Tibial nerve (tissue), 3 donors: Measurements from ENCODE around the gene RABEP2.

Experiments
- POLR2A ChIP-seq, 2 donors: fragments of 450-650 bp; IDR thresholded peaks; one replicate each; pipeline ENCODE4 v1.6.1; 2017; ENCODE audit warnings: antibody characterized with exemption in 2 of 2, mild to moderate bottlenecking in 2 of 2, moderate library complexity in 2 of 2
- TF ChIP-seq, protein P1 (sequence below), 5 experiments: fragments of 200-600 bp in 3 of 5; fragments of 450-650 bp in 2 of 5; sonication (generic) in 3 of 5; IDR thresholded peaks; one replicate each; pipeline ENCODE4 v1.5.1; 2016 to 2019; ENCODE audit warnings: antibody characterized with exemption in 5 of 5, mild to moderate bottlenecking in 3 of 5, moderate library complexity in 2 of 5

DNA sequence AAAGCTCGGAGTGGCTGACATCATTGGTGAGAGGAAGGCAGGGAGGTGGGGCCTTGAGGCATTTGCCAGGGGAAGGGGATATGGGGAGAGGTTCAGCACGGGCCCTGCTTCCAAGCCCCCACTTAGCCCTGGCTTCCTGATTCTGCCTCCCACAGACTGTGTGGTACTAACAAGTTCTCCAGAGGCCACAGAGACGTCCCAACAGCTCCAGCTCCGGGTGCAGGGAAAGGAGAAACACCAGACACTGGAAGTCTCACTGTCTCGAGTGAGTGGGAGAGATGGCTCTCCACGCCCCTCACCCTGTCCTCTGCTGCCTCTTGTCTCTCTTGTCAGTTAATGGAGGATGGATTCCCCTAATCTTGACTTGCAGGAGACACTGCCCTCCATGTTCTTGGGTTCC lies 33.8 kb upstream of the RABEP2 start:
- no peak for TF ChIP-seq POLR2A (IDR thresholded peaks at IDR 0.05)
- TF ChIP-seq, protein P1, sequence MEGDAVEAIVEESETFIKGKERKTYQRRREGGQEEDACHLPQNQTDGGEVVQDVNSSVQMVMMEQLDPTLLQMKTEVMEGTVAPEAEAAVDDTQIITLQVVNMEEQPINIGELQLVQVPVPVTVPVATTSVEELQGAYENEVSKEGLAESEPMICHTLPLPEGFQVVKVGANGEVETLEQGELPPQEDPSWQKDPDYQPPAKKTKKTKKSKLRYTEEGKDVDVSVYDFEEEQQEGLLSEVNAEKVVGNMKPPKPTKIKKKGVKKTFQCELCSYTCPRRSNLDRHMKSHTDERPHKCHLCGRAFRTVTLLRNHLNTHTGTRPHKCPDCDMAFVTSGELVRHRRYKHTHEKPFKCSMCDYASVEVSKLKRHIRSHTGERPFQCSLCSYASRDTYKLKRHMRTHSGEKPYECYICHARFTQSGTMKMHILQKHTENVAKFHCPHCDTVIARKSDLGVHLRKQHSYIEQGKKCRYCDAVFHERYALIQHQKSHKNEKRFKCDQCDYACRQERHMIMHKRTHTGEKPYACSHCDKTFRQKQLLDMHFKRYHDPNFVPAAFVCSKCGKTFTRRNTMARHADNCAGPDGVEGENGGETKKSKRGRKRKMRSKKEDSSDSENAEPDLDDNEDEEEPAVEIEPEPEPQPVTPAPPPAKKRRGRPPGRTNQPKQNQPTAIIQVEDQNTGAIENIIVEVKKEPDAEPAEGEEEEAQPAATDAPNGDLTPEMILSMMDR (IDR thresholded peaks at IDR 0.05), result no peak
